HG02610 (cell line): ENCODE results near the gene ACSL6.
"Not testable (repeated sequence)": the region's sequence is repeated elsewhere in the genome, so short reads cannot be mapped to it uniquely, and the experiment has no call there.

Source experiments
- ATAC-seq: cut with Tn5 transposase; IDR thresholded peaks from one replicate; pipeline ENCODE4 v1.9.1; 2021; ENCODE audit warnings: mild to moderate bottlenecking, moderate library complexity; ENCODE audit not compliant: unreplicated experiment

Gene ACSL6

GRCh38 chr5:131950706-131951105 is 60.8 kb downstream of the ACSL6 start:
- no peak for ATAC-seq

GRCh38 chr5:131947445-131947844 is 64.0 kb downstream of the ACSL6 start:
- no peak for ATAC-seq

- no peak for ATAC-seq
These were observed 65.8 kb downstream of the ACSL6 start, which contains the start of gene MEIKIN for GRCh38 chr5:131945551-131946168. Gene MEIKIN, minus strand, starts transcription at chr5:131945663. Its CDS starts 158 bp downstream, at chr5:131945505.

- ATAC-seq, result no peak
These were observed 66.5 kb downstream of the ACSL6 start for GRCh38 chr5:131944702-131945550.

GRCh38 chr5:131943916-131944315 is 67.5 kb downstream of the ACSL6 start:
- ATAC-seq, result no peak

- ATAC-seq, result no peak
These were observed 69.4 kb downstream of the ACSL6 start for GRCh38 chr5:131942016-131942415.

GRCh38 chr5:131939690-131940345 is 71.6 kb downstream of the ACSL6 start:
- ATAC-seq, result no peak

GRCh38 chr5:131932235-131932634 is 79.2 kb downstream of the ACSL6 start:
- ATAC-seq, result no peak

GRCh38 chr5:131928957-131929356 is 82.5 kb downstream of the ACSL6 start:
- no peak for ATAC-seq

GRCh38 chr5:131926168-131926567 is 85.3 kb downstream of the ACSL6 start:
- no peak for ATAC-seq

GRCh38 chr5:131916481-131916880 is 95.0 kb downstream of the ACSL6 start:
- no peak for ATAC-seq

GRCh38 chr5:131914472-131914871 is 97.0 kb downstream of the ACSL6 start:
- no peak for ATAC-seq

- ATAC-seq, result no peak
These were observed 97.9 kb downstream of the ACSL6 start for GRCh38 chr5:131913603-131914002.

- no peak for ATAC-seq
These were observed 104.8 kb downstream of the ACSL6 start for GRCh38 chr5:131906668-131907067.

- not testable (repeated sequence) for ATAC-seq
These were observed 109.2 kb downstream of the ACSL6 start for GRCh38 chr5:131902266-131902665.
